Central memory CD4-positive, alpha-beta T cell (primary cell): ENCODE measurements around the gene PTP4A2.

Experiments
- DNase-seq: peaks from one replicate; pipeline ENCODE4 v3.0.0; 2022

The PTP4A2 gene

DNA sequence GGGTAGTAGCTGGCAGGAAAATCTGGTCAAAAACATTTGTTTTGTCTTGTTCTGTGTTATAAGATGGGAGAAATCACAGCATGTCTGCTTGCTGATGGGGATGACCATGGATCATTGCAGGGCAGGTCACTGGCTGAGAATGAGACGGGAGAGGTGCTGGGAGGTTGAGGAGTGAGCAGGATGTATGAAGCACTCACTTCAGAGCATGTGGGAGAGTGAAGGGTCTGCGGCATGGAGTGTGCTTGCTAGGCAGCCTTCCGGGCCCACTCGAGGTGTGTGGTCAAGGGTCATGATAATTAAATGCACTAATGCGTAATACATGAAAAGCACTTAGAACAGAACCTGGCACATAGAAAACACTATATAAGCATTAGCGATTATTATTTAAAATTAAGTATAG, 80.3 kb downstream of the PTP4A2 start:
- DNase-seq: no peak
